Activated CD4-positive, alpha-beta T cell treated with anti-CD3 and anti-CD28 coated beads, Interleukin-2, amount 50 U/mL, for 1 hour (primary cell): Measurements from ENCODE around the gene PAM.
"Not testable (repeated sequence)": the region's sequence is repeated elsewhere in the genome, so short reads cannot be mapped to it uniquely, and the experiment has no call there.

ENCODE experiments used
- DNase-seq: peaks from one replicate; pipeline ENCODE4 v3.0.0-alpha.2; 2020

Gene PAM

GRCh38 chr5:103010168-103010567 is 255.1 kb downstream of the PAM start:
- no peak for DNase-seq

- no peak for DNase-seq
These were observed 258.9 kb downstream of the PAM start for GRCh38 chr5:103013933-103014552.

GRCh38 chr5:103014983-103015382 is 259.9 kb downstream of the PAM start:
- no peak for DNase-seq

GRCh38 chr5:103016167-103016566 is 261.1 kb downstream of the PAM start:
- no peak for DNase-seq

GRCh38 chr5:103019804-103020203 is 264.7 kb downstream of the PAM start:
- DNase-seq: no peak

- DNase-seq: no peak
These were observed 266.2 kb downstream of the PAM start for GRCh38 chr5:103021314-103021713.

- no peak for DNase-seq
These were observed 272.2 kb downstream of the PAM start for GRCh38 chr5:103027267-103027666.

GRCh38 chr5:103031607-103032006 is 276.5 kb downstream of the PAM start:
- DNase-seq: no peak

GRCh38 chr5:103033696-103034095 is 278.6 kb downstream of the PAM start:
- DNase-seq: no peak

GRCh38 chr5:103034662-103035392 is 279.7 kb downstream of the PAM start:
- no peak for DNase-seq

GRCh38 chr5:103035701-103036100 is 280.6 kb downstream of the PAM start:
- DNase-seq: no peak

- DNase-seq: no peak
These were observed 281.5 kb downstream of the PAM start for GRCh38 chr5:103036601-103037000.

- no peak for DNase-seq
These were observed 282.8 kb downstream of the PAM start for GRCh38 chr5:103037673-103038455.

- DNase-seq: no peak
These were observed 286.1 kb downstream of the PAM start for GRCh38 chr5:103041071-103041676.

- not testable (repeated sequence) for DNase-seq
These were observed 291.6 kb downstream of the PAM start for GRCh38 chr5:103046706-103047105.

GRCh38 chr5:103057208-103058130 is 302.4 kb downstream of the PAM start:
- no peak for DNase-seq

- DNase-seq: no peak
These were observed 304.4 kb downstream of the PAM start for GRCh38 chr5:103059525-103059924.

GRCh38 chr5:103060424-103060954 is 305.4 kb downstream of the PAM start:
- DNase-seq: no peak

- no peak for DNase-seq
These were observed 311.2 kb downstream of the PAM start for GRCh38 chr5:103066326-103066725.

- not testable (repeated sequence) for DNase-seq
These were observed 318.4 kb downstream of the PAM start for GRCh38 chr5:103073500-103073899.

GRCh38 chr5:103075442-103075841 is 320.3 kb downstream of the PAM start:
- DNase-seq: no peak
